HG03196 (cell line): Measurements from ENCODE around the gene YARS1.

Experiments
- ATAC-seq: cut with Tn5 transposase; IDR thresholded peaks from one replicate; pipeline ENCODE4 v1.9.1; 2021; ENCODE audit not compliant: unreplicated experiment

Gene YARS1

DNA sequence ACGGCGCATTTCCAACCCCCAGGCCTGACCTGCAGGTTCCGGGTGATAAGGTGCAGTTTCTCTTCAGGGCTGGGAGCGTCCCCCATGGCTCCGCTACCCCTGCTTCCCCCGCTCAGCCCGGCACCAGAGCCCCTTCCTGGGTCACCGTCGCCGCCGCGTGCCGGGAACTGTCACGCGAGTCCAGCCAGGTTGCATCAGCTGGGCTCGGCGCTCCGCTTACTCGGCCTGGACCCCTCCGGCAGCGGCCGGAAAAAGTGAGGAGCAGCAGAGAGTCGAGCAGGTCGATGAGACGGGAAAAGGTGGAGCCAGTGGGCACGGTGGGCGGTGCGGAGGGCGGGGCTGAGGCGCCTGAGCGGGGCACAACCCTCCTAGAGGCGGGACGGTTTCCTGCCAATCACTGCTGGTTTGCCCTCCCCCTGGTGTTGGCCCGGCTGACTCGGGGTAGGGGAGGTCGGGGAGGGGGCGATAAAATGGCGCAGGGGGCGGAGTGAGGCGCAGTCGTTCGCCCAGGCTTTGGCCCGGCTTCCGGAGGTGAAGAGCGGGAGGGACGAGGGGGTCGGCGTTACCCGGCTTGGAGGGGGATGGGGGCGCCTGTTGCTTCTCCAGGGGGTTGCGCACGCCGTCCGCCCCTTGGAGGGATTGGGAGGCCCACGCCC lies at the start of gene YARS1, which contains the start of gene S100PBP:
TSS of gene YARS1 (minus strand) at position 200 of the 656 bp plus-strand sequence. CDS start at position 86, 114 bp downstream.
TSS of gene S100PBP (plus strand) at position 495 of the 656 bp plus-strand sequence. CDS start 8,447 bp downstream, outside the sequence.
- peak; percentile 87 for ATAC-seq

- no peak for ATAC-seq
Measured at GRCh38 chr1:32865639-32866405, 48.7 kb upstream of the YARS1 start.

- no peak for ATAC-seq
Measured at GRCh38 chr1:32864375-32865019, 47.3 kb upstream of the YARS1 start.

DNA sequence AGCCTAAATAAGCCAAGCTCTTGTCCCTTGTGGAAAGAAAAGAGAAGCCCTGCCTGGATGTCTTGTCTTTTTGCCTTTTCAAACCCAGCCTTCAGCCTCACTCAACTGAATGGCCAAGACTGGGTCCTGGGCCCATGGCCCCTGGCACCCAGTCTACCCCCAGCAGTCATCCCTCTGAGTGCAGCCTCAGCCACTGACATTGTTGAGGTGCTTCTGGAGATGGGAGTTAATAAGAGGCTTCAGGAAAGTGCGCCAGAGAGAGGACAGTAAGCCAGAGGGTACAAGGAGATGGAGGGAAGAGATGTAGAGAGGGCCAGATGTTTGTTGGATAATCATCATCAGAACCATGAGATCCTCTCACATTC lies 46.7 kb upstream of the YARS1 start:
- ATAC-seq: no peak

DNA sequence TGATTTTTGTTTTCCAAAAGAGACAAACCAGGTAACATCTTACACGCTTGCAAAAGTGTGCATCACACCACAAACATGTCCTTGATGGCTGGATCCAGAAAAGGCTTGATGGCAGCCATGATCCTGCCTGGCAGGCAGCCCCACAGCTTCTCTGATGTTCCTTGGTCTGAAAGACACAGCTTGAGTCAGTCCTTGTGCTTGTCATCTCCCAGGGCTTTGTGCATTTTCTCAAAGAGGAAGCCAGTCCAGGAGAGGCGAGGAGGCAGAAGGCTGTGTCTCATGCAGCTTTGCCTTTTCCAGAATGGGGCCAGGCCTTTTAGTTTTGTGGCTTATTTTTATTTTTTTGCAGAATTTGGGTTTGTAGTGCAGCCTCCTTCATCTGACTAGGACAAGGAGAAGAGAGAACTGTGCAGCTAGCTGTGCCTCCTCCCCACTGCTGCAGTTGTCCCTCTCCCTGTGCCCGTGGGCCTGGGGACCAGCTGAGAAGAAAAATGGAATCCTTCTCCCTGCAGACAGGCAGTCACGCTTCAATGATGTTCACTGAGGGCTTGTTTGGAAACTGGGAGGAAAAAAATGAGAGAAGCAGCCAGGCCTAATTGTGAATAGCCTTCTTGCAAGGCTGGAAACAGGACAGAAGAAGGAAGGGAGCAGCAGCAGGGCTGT lies 46.2 kb upstream of the YARS1 start:
- no peak for ATAC-seq

DNA sequence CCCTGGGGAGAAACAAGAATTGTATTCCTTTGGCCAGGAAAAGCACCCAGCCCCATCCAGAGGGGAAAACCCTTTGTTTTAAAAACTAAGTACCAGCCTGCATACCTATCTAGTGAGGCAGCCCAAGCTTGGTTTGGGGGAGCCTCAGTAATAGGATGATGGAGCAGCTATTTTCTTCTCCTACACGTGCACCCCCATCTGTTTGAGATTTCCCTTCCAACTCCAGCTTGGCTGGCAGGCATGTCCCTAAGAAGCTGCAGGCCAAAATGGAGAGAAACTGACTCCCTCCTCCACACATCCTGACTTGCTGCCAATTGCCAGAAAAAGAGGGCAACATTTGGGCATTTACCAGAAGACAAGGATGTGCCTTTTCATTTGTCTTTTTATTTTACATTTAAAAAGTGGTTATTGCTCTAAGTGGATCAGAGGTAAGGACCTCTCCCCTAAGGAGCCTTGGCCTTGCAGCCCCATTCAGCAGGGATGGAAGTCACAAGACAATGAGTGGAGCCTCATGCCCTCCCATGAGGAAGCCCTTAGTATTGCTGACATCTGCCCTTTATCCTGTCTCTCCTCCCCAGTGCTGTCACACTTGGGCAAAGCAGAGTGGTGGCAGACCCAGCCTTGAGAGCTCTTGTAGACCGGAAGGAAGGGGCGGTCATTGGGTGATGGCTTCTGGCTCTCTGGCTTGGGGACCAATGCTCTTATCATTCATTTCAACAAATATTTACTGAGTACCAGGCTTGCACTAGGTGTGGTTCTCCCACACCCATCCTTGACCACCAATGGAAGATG lies 44.9 kb upstream of the YARS1 start:
- no peak for ATAC-seq

- no peak for ATAC-seq
Measured at GRCh38 chr1:32860566-32860965, 43.4 kb upstream of the YARS1 start.

GRCh38 chr1:32859915-32860314 lies 42.8 kb upstream of the YARS1 start:
- no peak for ATAC-seq

GRCh38 chr1:32858791-32859190 lies 41.6 kb upstream of the YARS1 start:
- ATAC-seq: no peak

GRCh38 chr1:32858136-32858535 lies 41.0 kb upstream of the YARS1 start:
- ATAC-seq: no peak

- no peak for ATAC-seq
Measured at GRCh38 chr1:32855861-32856617, 38.9 kb upstream of the YARS1 start.

- ATAC-seq: no peak
Measured at GRCh38 chr1:32848354-32849063, 31.4 kb upstream of the YARS1 start.

GRCh38 chr1:32831878-32832277 lies 14.7 kb upstream of the YARS1 start:
- ATAC-seq: no peak

- no peak for ATAC-seq
Measured at GRCh38 chr1:32830092-32830852, 13.1 kb upstream of the YARS1 start.

DNA sequence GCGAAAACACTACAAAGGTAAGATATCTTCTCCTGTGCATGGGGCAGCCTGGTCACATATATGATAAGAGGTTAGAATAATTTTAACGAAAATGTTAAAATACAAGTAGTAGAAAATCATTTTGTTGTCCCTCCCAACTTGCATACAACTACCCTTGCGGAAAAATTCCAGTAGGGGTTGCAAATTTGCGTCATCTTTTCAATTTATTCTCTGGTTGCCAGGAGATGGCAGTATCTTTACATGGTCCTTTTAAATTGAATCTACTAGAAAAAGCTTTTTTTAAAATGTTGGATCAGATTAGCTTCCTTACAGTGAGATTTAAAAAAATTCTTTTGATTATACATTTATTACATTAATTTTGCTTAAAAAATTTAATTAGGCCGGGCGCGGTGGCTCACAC lies 11.2 kb upstream of the YARS1 start:
- no peak for ATAC-seq

GRCh38 chr1:32825181-32825580 lies 8.0 kb upstream of the YARS1 start:
- ATAC-seq: no peak

GRCh38 chr1:32818804-32819541 lies 1.8 kb upstream of the YARS1 start:
- peak; percentile 32 for ATAC-seq
